HEK293 (cell line): ENCODE measurements around the gene SMIM20.
"Not testable (repeated sequence)": the region's sequence is repeated elsewhere in the genome, so short reads cannot be mapped to it uniquely, and the experiment has no call there.

ENCODE experiments used
- CTCF ChIA-PET: fragments of 350-600 bp; formaldehyde crosslinking; extraction: SDS; loops from one replicate; lab custom pipeline; 2021; ENCODE audit warnings: antibody characterized with exemption; lab: Yijun Ruan, JAX
- POLR2A ChIA-PET: fragments of 300-600 bp; formaldehyde crosslinking; extraction: SDS; loops from one replicate; lab custom pipeline; 2020; ENCODE audit warnings: antibody characterized with exemption, inconsistent platforms; lab: Yijun Ruan, JAX
- H3K27ac ChIP-seq: fragments of 200-500 bp; sonication (Bioruptor generic); 2 replicates; pipeline ENCODE4 v1.5.1; 2014; ENCODE audit warnings: low read depth, low read length, control low read depth, inconsistent platforms; ENCODE audit errors: extremely low read depth
- H3K36me3 ChIP-seq, 2 experiments: fragments of 200-500 bp in 1 of 2; sonication (Bioruptor generic) in 1 of 2; 1 replicate in 1 of 2; 2 replicates in 1 of 2; pipeline ENCODE4 v1.5.1; 2014 to 2017; ENCODE audit warnings: inconsistent platforms in 2 of 2, low read length in 2 of 2; ENCODE audit not compliant: control insufficient read depth in 2 of 2, insufficient read depth in 1 of 2
- H3K4me1 ChIP-seq: fragments of 200-500 bp; sonication (Bioruptor generic); 2 replicates; pipeline ENCODE4 v1.5.1; 2014; ENCODE audit warnings: mild to moderate bottlenecking, low read length, inconsistent platforms; ENCODE audit not compliant: control insufficient read depth, insufficient read depth
- H3K4me3 ChIP-seq: 2 replicates; pipeline ENCODE4 v1.5.1; 2011; ENCODE audit warnings: low read depth, mild to moderate bottlenecking, control low read depth, low read length, moderate library complexity
- H3K9me3 ChIP-seq: fragments of 200-500 bp; sonication (Bioruptor generic); 2 replicates; pipeline ENCODE4 v1.5.1; 2014; ENCODE audit warnings: low read depth, low read length, inconsistent platforms; ENCODE audit not compliant: control insufficient read depth, insufficient read depth
- GFI1B ChIP-seq: fragments of 450-650 bp; formaldehyde crosslinking; IDR thresholded peaks from 2 replicates; pipeline ENCODE4 v1.5.1; 2016; ENCODE audit warnings: missing biosample characterization, missing genetic modification characterization
- KLF7 ChIP-seq: fragments of 450-650 bp; formaldehyde crosslinking; IDR thresholded peaks from 2 replicates; pipeline ENCODE4 v1.5.1; 2016; ENCODE audit warnings: missing biosample characterization, missing genetic modification characterization, borderline replicate concordance
- OSR2 ChIP-seq: fragments of 450-650 bp; formaldehyde crosslinking; IDR thresholded peaks from 2 replicates; pipeline ENCODE4 v1.5.1; 2016; ENCODE audit warnings: missing biosample characterization, missing genetic modification characterization
- RBAK ChIP-seq: fragments of 450-650 bp; formaldehyde crosslinking; IDR thresholded peaks from 2 replicates; pipeline ENCODE4 v1.5.1; 2016; ENCODE audit warnings: missing biosample characterization, missing genetic modification characterization
- TRIM28 ChIP-seq: IDR thresholded peaks from 2 replicates; pipeline ENCODE4 v1.6.1; 2011; ENCODE audit warnings: low read length, control low read depth, borderline replicate concordance
- ZBTB17 ChIP-seq: fragments of 450-650 bp; formaldehyde crosslinking; IDR thresholded peaks from 2 replicates; pipeline ENCODE4 v1.5.1; 2016; ENCODE audit warnings: missing biosample characterization, missing genetic modification characterization
- ZBTB49 ChIP-seq: fragments of 450-650 bp; formaldehyde crosslinking; IDR thresholded peaks from 2 replicates; pipeline ENCODE4 v1.5.1; 2016; ENCODE audit warnings: missing biosample characterization, missing genetic modification characterization, low read depth
- ZNF169 ChIP-seq: fragments of 450-650 bp; formaldehyde crosslinking; IDR thresholded peaks from 2 replicates; pipeline ENCODE4 v1.5.1; 2016; ENCODE audit warnings: missing biosample characterization, missing genetic modification characterization
- ZNF2 ChIP-seq: fragments of 450-650 bp; formaldehyde crosslinking; IDR thresholded peaks from 2 replicates; pipeline ENCODE4 v1.5.1; 2016; ENCODE audit warnings: missing biosample characterization, missing genetic modification characterization
- ZNF202 ChIP-seq: fragments of 450-650 bp; formaldehyde crosslinking; IDR thresholded peaks from 2 replicates; pipeline ENCODE4 v1.5.1; 2016; ENCODE audit warnings: missing biosample characterization, missing genetic modification characterization, borderline replicate concordance
- ZNF292 ChIP-seq: fragments of 450-650 bp; formaldehyde crosslinking; IDR thresholded peaks from 2 replicates; pipeline ENCODE4 v1.5.1; 2016; ENCODE audit warnings: low read depth, missing biosample characterization, missing genetic modification characterization, borderline replicate concordance
- ZNF324 ChIP-seq: fragments of 450-650 bp; formaldehyde crosslinking; IDR thresholded peaks from 2 replicates; pipeline ENCODE4 v1.5.1; 2016; ENCODE audit warnings: missing biosample characterization, missing genetic modification characterization
- ZNF341 ChIP-seq: fragments of 450-650 bp; formaldehyde crosslinking; IDR thresholded peaks from 2 replicates; pipeline ENCODE4; 2016; ENCODE audit warnings: low read depth, missing biosample characterization, missing genetic modification characterization
- ZNF416 ChIP-seq: fragments of 450-650 bp; formaldehyde crosslinking; IDR thresholded peaks from 2 replicates; pipeline ENCODE4 v1.5.1; 2016; ENCODE audit warnings: missing biosample characterization, missing genetic modification characterization
- ZNF514 ChIP-seq: fragments of 450-650 bp; formaldehyde crosslinking; IDR thresholded peaks from 2 replicates; pipeline ENCODE4 v1.5.1; 2016; ENCODE audit warnings: missing biosample characterization, missing genetic modification characterization
- ZNF571 ChIP-seq: fragments of 450-650 bp; formaldehyde crosslinking; IDR thresholded peaks from 2 replicates; pipeline ENCODE4 v1.5.0; 2017; ENCODE audit warnings: missing biosample characterization, missing genetic modification characterization
- ZNF623 ChIP-seq: fragments of 450-650 bp; formaldehyde crosslinking; IDR thresholded peaks from 2 replicates; pipeline ENCODE4 v1.5.1; 2016; ENCODE audit warnings: missing biosample characterization, missing genetic modification characterization
- ZNF692 ChIP-seq: fragments of 450-650 bp; formaldehyde crosslinking; IDR thresholded peaks from 2 replicates; pipeline ENCODE4 v1.5.1; 2016; ENCODE audit warnings: missing biosample characterization, missing genetic modification characterization
- TF ChIP-seq, protein P1 (sequence below): fragments of 450-650 bp; formaldehyde crosslinking; IDR thresholded peaks from 2 replicates; pipeline ENCODE4 v1.5.1; 2017; ENCODE audit warnings: missing biosample characterization, missing genetic modification characterization
- TF ChIP-seq, protein P2 (sequence below): fragments of 450-650 bp; formaldehyde crosslinking; IDR thresholded peaks from 2 replicates; pipeline ENCODE4 v1.5.1; 2016; ENCODE audit warnings: missing biosample characterization, missing genetic modification characterization
- TF ChIP-seq, protein P3 (sequence below): fragments of 450-650 bp; formaldehyde crosslinking; IDR thresholded peaks from 2 replicates; pipeline ENCODE4 v1.5.0; 2017; ENCODE audit warnings: missing biosample characterization, missing genetic modification characterization, borderline replicate concordance
- TF ChIP-seq, protein P4 (sequence below): fragments of 450-650 bp; formaldehyde crosslinking; IDR thresholded peaks from 2 replicates; pipeline ENCODE4 v1.5.1; 2017; ENCODE audit warnings: missing biosample characterization, missing genetic modification characterization

The SMIM20 gene

GRCh38 chr4:25905371-25905770, 8.6 kb upstream of the SMIM20 start:
- Histone ChIP-seq H3K36me3 (no peaks in the 10 kb centered on the region), H3K9me3 (no peaks in the 10 kb centered on the region), H3K27ac (no peak overlapping the region), H3K4me1 (no peaks in the 10 kb centered on the region), H3K4me3 (no peak overlapping the region)
- CTCF ChIA-PET = interaction anchor here (1.0 kb wide), 1 partner anchor 113 kb away, joined by 3 read pairs; no protein-coding TSS in a partner anchor
- POLR2A ChIA-PET = no interaction called here
- TF ChIP-seq ZBTB17 (tag by site-specific recombination) (no peak), ZNF202 (tag by site-specific recombination) (no peak), ZNF692 (no peak), ZNF2 (tag by site-specific recombination) (no peak), ZNF292 (tag by site-specific recombination) (no peak), ZNF416 (no peak), TRIM28 (no peak), ZNF169 (tag by site-specific recombination) (no peak), ZNF623 (tag by site-specific recombination) (no peak), GFI1B (tag by site-specific recombination) (no peak), ZBTB49 (tag by site-specific recombination) (no peak)
- TF ChIP-seq, protein P1, sequence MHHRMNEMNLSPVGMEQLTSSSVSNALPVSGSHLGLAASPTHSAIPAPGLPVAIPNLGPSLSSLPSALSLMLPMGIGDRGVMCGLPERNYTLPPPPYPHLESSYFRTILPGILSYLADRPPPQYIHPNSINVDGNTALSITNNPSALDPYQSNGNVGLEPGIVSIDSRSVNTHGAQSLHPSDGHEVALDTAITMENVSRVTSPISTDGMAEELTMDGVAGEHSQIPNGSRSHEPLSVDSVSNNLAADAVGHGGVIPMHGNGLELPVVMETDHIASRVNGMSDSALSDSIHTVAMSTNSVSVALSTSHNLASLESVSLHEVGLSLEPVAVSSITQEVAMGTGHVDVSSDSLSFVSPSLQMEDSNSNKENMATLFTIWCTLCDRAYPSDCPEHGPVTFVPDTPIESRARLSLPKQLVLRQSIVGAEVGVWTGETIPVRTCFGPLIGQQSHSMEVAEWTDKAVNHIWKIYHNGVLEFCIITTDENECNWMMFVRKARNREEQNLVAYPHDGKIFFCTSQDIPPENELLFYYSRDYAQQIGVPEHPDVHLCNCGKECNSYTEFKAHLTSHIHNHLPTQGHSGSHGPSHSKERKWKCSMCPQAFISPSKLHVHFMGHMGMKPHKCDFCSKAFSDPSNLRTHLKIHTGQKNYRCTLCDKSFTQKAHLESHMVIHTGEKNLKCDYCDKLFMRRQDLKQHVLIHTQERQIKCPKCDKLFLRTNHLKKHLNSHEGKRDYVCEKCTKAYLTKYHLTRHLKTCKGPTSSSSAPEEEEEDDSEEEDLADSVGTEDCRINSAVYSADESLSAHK (tag by site-specific recombination) = no peak
- TF ChIP-seq, protein P2, sequence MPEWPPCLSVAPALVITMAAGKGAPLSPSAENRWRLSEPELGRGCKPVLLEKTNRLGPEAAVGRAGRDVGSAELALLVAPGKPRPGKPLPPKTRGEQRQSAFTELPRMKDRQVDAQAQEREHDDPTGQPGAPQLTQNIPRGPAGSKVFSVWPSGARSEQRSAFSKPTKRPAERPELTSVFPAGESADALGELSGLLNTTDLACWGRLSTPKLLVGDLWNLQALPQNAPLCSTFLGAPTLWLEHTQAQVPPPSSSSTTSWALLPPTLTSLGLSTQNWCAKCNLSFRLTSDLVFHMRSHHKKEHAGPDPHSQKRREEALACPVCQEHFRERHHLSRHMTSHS (tag by site-specific recombination) = no peak

GRCh38 chr4:25906113-25906512, 7.9 kb upstream of the SMIM20 start:
- not testable (repeated sequence) for H3K4me3 ChIP-seq, H3K4me1 ChIP-seq, H3K36me3 ChIP-seq, H3K27ac ChIP-seq, H3K9me3 ChIP-seq
- CTCF ChIA-PET = interaction anchor here (1.0 kb wide), 1 partner anchor 114 kb away, joined by 3 read pairs; no protein-coding TSS in a partner anchor
- POLR2A ChIA-PET = interaction anchor here (0.7 kb wide), 2 partner anchors 9 to 475 kb away, joined by 3 to 4 read pairs; no protein-coding TSS in a partner anchor

- no peaks in the 10 kb centered on the region for H3K4me1 ChIP-seq
- no peaks in the 10 kb centered on the region for H3K36me3 ChIP-seq
- no peaks in the 10 kb centered on the region for H3K9me3 ChIP-seq
- CTCF ChIA-PET = no interaction called here
- H3K27ac ChIP-seq = no peak overlapping the region
- H3K4me3 ChIP-seq = no peak overlapping the region
- POLR2A ChIA-PET = no interaction called here
- TF ChIP-seq, protein P3, sequence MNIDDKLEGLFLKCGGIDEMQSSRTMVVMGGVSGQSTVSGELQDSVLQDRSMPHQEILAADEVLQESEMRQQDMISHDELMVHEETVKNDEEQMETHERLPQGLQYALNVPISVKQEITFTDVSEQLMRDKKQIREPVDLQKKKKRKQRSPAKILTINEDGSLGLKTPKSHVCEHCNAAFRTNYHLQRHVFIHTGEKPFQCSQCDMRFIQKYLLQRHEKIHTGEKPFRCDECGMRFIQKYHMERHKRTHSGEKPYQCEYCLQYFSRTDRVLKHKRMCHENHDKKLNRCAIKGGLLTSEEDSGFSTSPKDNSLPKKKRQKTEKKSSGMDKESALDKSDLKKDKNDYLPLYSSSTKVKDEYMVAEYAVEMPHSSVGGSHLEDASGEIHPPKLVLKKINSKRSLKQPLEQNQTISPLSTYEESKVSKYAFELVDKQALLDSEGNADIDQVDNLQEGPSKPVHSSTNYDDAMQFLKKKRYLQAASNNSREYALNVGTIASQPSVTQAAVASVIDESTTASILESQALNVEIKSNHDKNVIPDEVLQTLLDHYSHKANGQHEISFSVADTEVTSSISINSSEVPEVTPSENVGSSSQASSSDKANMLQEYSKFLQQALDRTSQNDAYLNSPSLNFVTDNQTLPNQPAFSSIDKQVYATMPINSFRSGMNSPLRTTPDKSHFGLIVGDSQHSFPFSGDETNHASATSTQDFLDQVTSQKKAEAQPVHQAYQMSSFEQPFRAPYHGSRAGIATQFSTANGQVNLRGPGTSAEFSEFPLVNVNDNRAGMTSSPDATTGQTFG (tag by site-specific recombination) = no peak
- TF ChIP-seq RBAK (tag by site-specific recombination) = peak; percentile 61; the same call in 1 of the 2 replicates
- peak; percentile 76 for TF ChIP-seq OSR2
- TF ChIP-seq ZNF324 (tag by site-specific recombination) = no peak
- TF ChIP-seq ZNF514 (tag by site-specific recombination) = no peak
- TF ChIP-seq ZNF571 (tag by site-specific recombination) = no peak
- no peak for TF ChIP-seq KLF7
- TF ChIP-seq, protein P4, sequence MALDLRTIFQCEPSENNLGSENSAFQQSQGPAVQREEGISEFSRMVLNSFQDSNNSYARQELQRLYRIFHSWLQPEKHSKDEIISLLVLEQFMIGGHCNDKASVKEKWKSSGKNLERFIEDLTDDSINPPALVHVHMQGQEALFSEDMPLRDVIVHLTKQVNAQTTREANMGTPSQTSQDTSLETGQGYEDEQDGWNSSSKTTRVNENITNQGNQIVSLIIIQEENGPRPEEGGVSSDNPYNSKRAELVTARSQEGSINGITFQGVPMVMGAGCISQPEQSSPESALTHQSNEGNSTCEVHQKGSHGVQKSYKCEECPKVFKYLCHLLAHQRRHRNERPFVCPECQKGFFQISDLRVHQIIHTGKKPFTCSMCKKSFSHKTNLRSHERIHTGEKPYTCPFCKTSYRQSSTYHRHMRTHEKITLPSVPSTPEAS (tag by site-specific recombination) = no peak
- TF ChIP-seq ZNF341 (tag by site-specific recombination) = no peak
Measured at GRCh38 chr4:25908491-25908901, 5.5 kb upstream of the SMIM20 start.
